Uterus (tissue), 2 donors: ENCODE data around the gene KCNJ15.

ENCODE experiments used
- CTCF ChIP-seq, 4 experiments: fragments of 200-600 bp in 2 of 4; fragments of 450-650 bp in 2 of 4; sonication (generic) in 2 of 4; IDR thresholded peaks; one replicate each; pipeline ENCODE4 v1.5.1; 2016 to 2019; ENCODE audit warnings: antibody characterized with exemption in 4 of 4, mild to moderate bottlenecking in 2 of 4, moderate library complexity in 1 of 4
- POLR2A ChIP-seq, 2 donors: fragments of 450-650 bp; IDR thresholded peaks; one replicate each; pipeline ENCODE4 v1.6.1; 2016; ENCODE audit warnings: antibody characterized with exemption in 2 of 2, mild to moderate bottlenecking in 1 of 2, moderate library complexity in 1 of 2

GRCh38 chr21:38297871-38298270 is 41.1 kb downstream of the KCNJ15 start:
- TF ChIP-seq POLR2A (IDR thresholded peaks at IDR 0.05) (no peak), CTCF (IDR thresholded peaks at IDR 0.05) (no peak)
